Right ventricle myocardium inferior (tissue), 1 donor: ENCODE results near the gene TWIST2. TPM values are rescaled to one million over a fixed set of nuclear protein-coding genes. Genes with fewer than 3 reads are reported as not detected.
A peak's percentile ranks its signal among the peaks of the same experiment; 100 is the strongest.

Experiments
- ATAC-seq: fragments of 200-7000 bp; cut with Tn5 transposase; one replicate; pipeline ENCODE4 v1.9.1; 2020; ENCODE audit warnings: mild to moderate bottlenecking, moderate library complexity
- DNase-seq: peaks from one replicate; pipeline ENCODE4 v3.0.0; 2021; ENCODE audit errors: missing footprints
- intact Hi-C: fragments of 100-400 bp; cut with DNase I; formaldehyde crosslinking; loops from one replicate; pipeline ENCODE4 v1.11.0; 2022
- total RNA-seq: library from RNA; stranded (reverse); fragmentation: NEBNext Ultra II Directional; extraction: Animal tissue kit (Norgen Biotek cat#: 25700); gene quantifications from one replicate; pipeline ENCODE4 v1.2.1, GENCODE V29; 2021
- donor health status: DM: no; HTN: yes; CAD: no; lungs with severe emphysema.

The TWIST2 gene
- total RNA-seq, 1 donor from 2014 or later, result 2.6 TPM

- peak; percentile 22 for DNase-seq
- intact Hi-C loops, result no loop called here
- no peak for ATAC-seq
Observed at GRCh38 chr2:238921681-238922319, 73.9 kb downstream of the TWIST2 start.

- ATAC-seq (no peak), DNase-seq (peak; percentile 26)
- intact Hi-C loops, result no loop called here
Observed at GRCh38 chr2:238922435-238922834, 74.5 kb downstream of the TWIST2 start.

DNA sequence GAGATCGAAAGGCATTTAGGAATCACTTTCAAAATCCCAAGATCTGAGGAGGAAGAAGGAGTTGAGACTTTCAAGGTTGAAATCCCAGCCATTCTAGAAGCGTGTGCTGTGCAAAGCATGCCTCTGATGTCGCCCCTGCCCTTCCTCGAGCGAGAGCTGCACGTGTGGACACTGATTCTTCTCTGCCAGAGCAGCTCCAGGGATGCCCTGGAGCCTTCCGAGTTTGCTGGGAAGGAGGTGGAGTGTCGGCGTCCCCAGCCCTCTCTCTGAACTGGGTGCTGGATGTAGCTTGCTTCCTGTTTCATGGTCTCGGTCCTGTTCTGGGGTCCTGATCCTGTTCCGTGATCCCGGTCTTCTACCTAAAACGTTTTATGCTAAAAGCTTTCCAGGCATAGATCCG is 76.1 kb downstream of the TWIST2 start:
- DNase-seq (peak; percentile 23), ATAC-seq (no peak)
- intact Hi-C loops, result no loop called here

DNA sequence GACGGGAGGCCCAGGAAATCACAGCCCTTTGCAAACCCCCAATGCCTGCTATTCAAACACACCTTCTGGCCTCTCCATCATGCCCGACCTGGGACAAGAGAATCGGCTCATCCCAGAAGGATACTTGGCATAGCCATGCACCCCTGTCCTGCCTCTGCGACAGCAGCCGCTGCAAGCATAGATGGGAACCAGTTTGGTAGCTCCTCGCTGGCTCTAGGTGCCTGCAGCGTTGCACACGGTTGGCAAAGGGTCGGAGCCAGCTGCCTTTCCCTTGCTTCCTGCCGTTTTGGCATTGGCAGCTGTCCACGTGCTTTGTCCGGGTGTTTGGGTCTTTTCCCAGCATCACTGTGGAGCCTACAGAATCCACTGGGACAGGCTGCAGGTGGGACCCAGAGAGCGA is 76.9 kb downstream of the TWIST2 start:
- intact Hi-C loops, result no loop called here
- ATAC-seq (no peak), DNase-seq (peak; percentile 63)

DNA sequence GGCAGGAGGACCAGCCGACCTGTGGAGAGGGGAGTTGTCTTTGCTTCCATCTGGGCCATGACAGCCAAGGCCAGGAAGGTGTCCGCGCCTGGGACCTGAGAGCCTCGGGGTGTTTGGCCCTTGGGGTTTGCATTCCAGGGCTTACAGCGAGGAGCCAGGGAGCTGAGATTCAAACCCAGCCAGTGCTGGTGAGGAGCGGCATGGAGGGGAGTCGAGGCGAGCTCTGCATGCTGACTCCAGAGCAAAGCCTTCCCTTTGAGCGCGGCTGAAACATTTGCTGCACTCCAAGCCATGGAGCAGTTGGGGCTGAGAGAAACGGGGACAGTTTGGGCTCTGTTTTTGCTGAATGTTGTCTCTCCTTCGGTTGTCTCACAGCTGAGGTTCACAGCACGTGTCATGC is 77.4 kb downstream of the TWIST2 start:
- DNase-seq (peak; percentile 37), ATAC-seq (no peak)
- intact Hi-C loops, result no loop called here

DNA sequence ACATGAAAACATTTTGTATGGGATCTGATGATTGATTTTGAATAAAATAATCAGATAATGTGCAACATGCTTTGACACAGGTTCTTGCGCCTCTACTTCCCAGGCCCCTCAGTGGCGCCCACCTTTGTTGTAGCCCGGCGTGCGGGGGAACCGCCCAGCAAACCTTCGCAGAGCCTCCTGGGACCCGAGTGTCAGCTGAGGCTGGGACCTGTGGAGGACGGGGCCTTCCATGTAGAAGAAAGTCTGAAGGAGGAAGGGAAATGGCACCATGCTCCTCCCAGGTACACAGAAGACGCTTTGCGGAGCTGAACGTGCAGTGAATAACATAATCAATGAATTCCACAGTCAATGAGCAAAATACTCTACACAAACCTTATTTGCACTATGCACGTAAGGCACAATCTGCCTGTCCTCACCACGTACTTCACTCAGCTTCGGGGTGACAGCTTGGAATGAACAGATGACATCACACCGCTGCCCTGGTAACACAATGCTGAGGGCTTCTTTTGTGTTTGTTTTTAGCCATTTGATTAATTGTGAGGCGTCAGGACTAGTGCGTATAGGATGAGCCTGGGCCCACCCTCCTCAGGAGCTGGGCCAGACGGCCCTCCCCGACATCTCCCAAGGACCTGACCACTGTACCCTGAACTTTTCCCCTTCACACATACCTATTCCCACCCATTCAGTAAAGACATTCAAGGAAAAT is 78.1 kb downstream of the TWIST2 start:
- ATAC-seq, result no peak
- DNase-seq, result peak; percentile 46
- intact Hi-C loops, result no loop called here

DNA sequence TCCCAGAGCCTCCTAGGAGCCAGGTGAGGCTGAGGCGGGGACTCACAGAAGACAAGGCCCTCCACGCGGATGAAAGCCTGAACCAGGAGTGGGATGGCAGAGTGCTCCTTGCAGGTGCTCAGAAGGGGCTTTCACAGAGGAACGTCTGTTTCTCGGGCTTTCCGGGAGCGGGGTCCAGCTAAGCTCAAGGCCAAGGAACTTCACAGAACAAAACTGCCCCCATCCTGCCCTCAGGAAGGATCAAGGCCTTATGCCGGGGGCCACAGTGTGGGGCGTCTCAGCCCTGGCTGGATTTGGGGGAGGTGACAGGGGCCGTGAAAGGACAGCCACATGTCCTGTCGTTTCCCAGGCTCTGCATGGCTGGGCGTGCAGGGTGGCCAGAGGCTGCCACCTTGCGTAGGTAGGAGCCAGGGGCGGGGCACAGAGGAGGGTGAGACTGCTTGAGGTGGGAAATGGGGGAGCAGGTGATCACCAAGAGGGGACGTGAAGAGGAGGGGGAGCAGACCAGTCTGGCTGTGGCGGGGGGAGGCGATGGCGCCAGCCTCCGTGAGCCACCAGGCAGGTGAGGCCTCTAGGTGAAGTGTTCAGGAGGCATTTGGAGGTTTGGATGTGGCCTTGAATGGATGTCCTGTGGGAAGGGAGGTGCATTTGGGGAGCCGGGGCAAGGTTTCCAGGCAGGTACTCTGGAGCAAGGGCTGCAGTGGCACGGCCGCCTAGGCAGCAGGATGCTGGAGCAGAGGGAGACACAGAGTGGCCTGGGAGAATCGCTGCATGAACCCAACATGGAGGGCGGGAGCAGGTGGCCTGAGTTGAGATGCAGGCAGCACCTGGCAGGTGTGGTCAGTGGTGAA is 79.1 kb downstream of the TWIST2 start:
- intact Hi-C loops, result no loop called here
- DNase-seq, result peak; percentile 68
- no peak for ATAC-seq

- DNase-seq, result peak; percentile 16
- no peak for ATAC-seq
- intact Hi-C loops, result no loop called here
Observed at GRCh38 chr2:238927746-238928519, 80.0 kb downstream of the TWIST2 start.

- intact Hi-C loops, result no loop called here
- ATAC-seq (no peak), DNase-seq (peak; percentile 37)
Observed at GRCh38 chr2:238928520-238929241, 80.8 kb downstream of the TWIST2 start.

DNA sequence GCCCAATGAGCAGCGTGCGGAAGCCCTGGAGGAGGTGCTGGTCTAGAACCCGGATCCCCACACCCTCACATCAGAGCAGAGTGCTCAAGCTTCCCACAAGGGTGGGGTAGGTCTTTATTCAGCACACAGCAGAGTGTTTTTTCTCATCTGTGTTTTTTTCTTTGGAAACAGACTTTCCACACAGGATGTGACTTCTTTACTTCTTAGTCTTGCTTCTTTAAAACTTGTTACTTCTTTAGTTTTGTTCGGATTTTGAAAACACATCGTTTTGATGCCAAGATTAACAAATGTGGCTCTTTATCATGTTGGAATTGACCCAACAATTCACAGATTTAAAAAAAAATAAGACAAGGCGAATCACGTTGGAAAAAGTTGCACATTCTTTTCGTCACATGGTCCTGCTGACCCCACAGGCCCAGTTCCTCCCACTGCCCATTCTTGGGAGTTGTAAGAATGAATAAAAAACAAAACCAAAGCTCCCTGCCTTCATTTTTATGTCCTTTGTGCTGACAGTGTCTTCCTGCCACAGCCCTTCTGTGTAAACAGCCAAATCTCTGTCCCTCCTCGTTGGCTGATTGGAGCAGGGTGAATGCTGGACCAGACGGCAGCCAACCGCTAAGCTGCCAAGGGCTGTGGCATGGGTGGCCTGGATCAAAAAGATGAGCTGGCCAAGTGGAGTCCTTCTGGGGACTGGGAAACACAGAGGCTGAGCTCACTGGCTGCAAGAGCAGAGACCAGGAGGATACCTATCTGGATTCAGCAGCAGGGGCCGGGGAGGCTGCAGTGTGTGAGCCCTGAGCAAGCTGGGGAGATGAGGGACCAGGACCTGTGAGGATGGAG is 81.6 kb downstream of the TWIST2 start:
- intact Hi-C loops, result no loop called here
- DNase-seq, result peak; percentile 70

DNA sequence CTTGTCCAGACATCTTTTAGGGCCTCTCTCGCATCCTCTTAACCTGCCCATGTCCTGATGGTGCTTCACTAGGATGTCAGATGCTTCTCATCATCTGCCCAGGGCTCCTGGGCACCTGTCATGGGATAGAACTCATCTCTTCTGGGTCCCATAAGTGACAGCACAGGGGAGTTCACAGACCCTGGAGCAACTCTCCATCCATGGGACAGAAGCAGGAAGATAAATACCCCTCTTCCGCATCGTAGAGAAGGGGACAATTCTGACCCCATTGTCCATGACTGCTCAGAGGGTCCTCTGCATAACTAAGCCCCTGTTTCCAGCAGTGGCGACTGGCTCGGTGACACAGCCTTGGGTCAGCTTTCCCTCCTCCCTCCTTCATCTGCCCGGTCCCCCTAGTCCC is 82.3 kb downstream of the TWIST2 start:
- intact Hi-C loops, result no loop called here
- no peak for ATAC-seq
- no peak for DNase-seq

More for the DNA sequence above, 81.6 kb downstream of the TWIST2 start:
- ATAC-seq, result peak; percentile 82

GRCh38 chr2:238936162-238937052 is 88.5 kb downstream of the TWIST2 start:
- DNase-seq, result peak; percentile 25
- intact Hi-C loops, result no loop called here
- no peak for ATAC-seq

- ATAC-seq (peak; percentile 36), DNase-seq (peak; percentile 69)
- intact Hi-C loops, result no loop called here
Observed at GRCh38 chr2:238938003-238938400, 90.1 kb downstream of the TWIST2 start.

DNA sequence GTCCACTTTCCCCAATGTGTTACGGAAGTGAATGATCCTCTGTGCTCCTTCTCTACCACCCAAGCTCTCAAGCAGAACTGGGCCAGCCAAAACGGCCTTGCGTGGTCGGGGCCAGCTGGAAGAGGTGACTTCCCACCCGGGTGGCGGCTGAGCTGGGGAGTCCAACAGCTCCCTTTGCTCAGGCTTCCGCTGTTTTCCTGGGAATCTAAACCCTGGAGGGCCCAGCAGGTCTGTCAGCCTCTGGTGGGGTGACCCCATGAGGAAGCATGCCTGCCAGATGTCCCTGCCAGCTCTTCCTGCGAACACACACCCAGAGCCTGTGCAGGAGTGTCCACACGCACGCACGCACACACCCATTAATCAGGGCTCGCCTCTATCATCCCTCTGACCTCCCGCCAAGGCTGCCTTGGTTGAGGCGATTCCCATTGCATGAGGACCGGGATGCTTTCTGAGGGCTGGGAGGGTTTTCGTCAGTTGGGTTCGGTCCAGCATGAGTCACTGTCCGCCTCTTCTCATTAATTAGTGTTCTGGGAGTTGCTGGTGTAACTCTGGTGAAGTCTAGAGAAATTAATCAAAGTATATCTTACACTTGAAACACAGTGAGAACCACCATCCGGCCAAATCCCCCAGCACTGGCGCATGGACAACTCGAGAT is 90.6 kb downstream of the TWIST2 start:
- intact Hi-C loops, result no loop called here
- peak; percentile 93 for ATAC-seq
- DNase-seq, result peak; percentile 92

GRCh38 chr2:238939074-238939473 is 91.2 kb downstream of the TWIST2 start:
- ATAC-seq, result peak; percentile 43
- intact Hi-C loops, result no loop called here

More at GRCh38 chr2:238939074-238939473, 91.2 kb downstream of the TWIST2 start:
- peak; percentile 75 for DNase-seq
